SK-N-MC (cell line): ENCODE measurements around the gene ULK4.

ENCODE experiments used
- EZH2 ChIP-seq: fragments of 200-600 bp; sonication (generic); IDR thresholded peaks from one replicate; pipeline ENCODE4 v1.6.1; 2017; ENCODE audit warnings: antibody characterized with exemption
- FOXP2 ChIP-seq: optimal IDR thresholded peaks from 2 replicates; pipeline ENCODE3; 2011; ENCODE audit warnings: mild to moderate bottlenecking, moderate library complexity; ENCODE audit not compliant: insufficient read depth; ENCODE audit errors: extremely low read length, control extremely low read depth

GRCh38 chr3:41199866-41200668, 761.8 kb downstream of the ULK4 start:
- no peak for TF ChIP-seq FOXP2
- TF ChIP-seq EZH2, result no peak
